Measurements from ENCODE around the gene PTPRCAP. TPM values are rescaled to one million over a fixed set of nuclear protein-coding genes. Genes with fewer than 3 reads are reported as not detected.

Gene PTPRCAP
- polyA plus RNA-seq, 1 donor from 2014 or later: 3.4 TPM

DNA sequence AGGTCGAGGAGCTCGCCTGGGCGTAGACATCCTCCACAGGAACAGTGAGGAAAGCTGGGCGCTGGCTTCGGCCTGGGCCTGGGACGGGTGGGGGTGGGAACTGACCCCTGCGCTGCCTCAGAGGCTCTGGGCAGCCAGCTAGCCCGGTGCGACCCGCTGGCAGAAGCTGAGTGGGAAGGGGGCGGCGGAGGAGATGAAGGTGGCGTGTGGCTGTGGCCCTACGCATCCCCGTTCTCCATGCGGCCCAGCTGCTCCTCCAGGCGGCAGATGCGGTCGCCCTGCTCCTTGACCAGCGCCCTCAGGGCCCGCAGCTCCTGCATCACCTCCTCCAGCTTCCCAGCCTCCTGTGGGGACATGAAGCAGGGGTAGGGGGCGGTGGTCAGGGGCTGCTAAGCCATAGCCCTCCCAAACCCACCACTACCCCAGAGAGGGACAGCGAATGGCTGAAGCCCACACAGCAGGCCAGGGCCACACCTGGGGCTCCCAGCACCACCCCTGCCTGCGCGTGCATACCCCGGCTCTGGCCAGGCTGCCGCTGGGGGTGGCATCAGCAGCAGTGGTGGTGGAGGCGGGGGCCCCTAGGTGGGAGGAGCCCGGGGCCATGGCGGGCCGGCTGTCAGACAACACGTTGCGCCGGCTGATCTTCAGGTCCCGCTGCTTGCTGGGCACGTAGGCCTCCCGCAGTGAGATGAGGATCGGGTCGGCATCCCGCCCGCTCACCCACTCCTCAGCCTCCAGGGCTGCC lies 848 bp upstream of the PTPRCAP start:
- Histone ChIP-seq H3K4me2 (ENCODE audit: low read length) (no peak overlapping the region), H3K79me2 (replicated peaks; ENCODE audit: insufficient read depth, low read length) (no peaks in the 10 kb centered on the region), H3K27me3 (ENCODE audit: insufficient read depth, low read depth, low read length) (no peaks in the 10 kb centered on the region), H2AFZ (ENCODE audit: low read depth, low read length) (no peak overlapping the region), H3K36me3 (ENCODE audit: insufficient read depth, low read length) (no peaks in the 10 kb centered on the region), H3K9me3 (ENCODE audit: low read length) (no peaks in the 10 kb centered on the region), H4K20me1 (ENCODE audit: insufficient read depth) (no peaks in the 10 kb centered on the region), H3K9me2 (ENCODE audit: insufficient read depth, low read length) (no peaks in the 10 kb centered on the region), H3K27ac (ENCODE audit: low read length) (no peak overlapping the region), H3K9ac (ENCODE audit: low read length) (no peak overlapping the region), H3K4me3 (ENCODE audit: low read length) (no peak overlapping the region), H3F3A (ENCODE audit: insufficient read depth, low read length, poor library complexity, severe bottlenecking) (no peaks in the 10 kb centered on the region)
- TF ChIP-seq SMC3 (conservative IDR thresholded peaks at IDR 0.05; ENCODE audit: poor library complexity) (no peak), EZH2 (IDR thresholded peaks at IDR 0.05; ENCODE audit: borderline replicate concordance, insufficient read depth, low read length, poor library complexity, severe bottlenecking) (no peak), RAD21 (conservative IDR thresholded peaks at IDR 0.05) (no peak), POLR2AphosphoS5 (IDR thresholded peaks at IDR 0.05) (no peak), EP300 (conservative IDR thresholded peaks at IDR 0.05; ENCODE audit: poor library complexity, severe bottlenecking) (no peak), TAF1 (IDR thresholded peaks at IDR 0.05; ENCODE audit: low read depth) (no peak), MXI1 (conservative IDR thresholded peaks at IDR 0.05; ENCODE audit: poor library complexity, severe bottlenecking) (no peak)
- TF ChIP-seq, protein P1, sequence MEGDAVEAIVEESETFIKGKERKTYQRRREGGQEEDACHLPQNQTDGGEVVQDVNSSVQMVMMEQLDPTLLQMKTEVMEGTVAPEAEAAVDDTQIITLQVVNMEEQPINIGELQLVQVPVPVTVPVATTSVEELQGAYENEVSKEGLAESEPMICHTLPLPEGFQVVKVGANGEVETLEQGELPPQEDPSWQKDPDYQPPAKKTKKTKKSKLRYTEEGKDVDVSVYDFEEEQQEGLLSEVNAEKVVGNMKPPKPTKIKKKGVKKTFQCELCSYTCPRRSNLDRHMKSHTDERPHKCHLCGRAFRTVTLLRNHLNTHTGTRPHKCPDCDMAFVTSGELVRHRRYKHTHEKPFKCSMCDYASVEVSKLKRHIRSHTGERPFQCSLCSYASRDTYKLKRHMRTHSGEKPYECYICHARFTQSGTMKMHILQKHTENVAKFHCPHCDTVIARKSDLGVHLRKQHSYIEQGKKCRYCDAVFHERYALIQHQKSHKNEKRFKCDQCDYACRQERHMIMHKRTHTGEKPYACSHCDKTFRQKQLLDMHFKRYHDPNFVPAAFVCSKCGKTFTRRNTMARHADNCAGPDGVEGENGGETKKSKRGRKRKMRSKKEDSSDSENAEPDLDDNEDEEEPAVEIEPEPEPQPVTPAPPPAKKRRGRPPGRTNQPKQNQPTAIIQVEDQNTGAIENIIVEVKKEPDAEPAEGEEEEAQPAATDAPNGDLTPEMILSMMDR (IDR thresholded peaks at IDR 0.05; ENCODE audit: poor library complexity, severe bottlenecking): no peak
- TF ChIP-seq, protein P2, sequence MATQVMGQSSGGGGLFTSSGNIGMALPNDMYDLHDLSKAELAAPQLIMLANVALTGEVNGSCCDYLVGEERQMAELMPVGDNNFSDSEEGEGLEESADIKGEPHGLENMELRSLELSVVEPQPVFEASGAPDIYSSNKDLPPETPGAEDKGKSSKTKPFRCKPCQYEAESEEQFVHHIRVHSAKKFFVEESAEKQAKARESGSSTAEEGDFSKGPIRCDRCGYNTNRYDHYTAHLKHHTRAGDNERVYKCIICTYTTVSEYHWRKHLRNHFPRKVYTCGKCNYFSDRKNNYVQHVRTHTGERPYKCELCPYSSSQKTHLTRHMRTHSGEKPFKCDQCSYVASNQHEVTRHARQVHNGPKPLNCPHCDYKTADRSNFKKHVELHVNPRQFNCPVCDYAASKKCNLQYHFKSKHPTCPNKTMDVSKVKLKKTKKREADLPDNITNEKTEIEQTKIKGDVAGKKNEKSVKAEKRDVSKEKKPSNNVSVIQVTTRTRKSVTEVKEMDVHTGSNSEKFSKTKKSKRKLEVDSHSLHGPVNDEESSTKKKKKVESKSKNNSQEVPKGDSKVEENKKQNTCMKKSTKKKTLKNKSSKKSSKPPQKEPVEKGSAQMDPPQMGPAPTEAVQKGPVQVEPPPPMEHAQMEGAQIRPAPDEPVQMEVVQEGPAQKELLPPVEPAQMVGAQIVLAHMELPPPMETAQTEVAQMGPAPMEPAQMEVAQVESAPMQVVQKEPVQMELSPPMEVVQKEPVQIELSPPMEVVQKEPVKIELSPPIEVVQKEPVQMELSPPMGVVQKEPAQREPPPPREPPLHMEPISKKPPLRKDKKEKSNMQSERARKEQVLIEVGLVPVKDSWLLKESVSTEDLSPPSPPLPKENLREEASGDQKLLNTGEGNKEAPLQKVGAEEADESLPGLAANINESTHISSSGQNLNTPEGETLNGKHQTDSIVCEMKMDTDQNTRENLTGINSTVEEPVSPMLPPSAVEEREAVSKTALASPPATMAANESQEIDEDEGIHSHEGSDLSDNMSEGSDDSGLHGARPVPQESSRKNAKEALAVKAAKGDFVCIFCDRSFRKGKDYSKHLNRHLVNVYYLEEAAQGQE (IDR thresholded peaks at IDR 0.05; ENCODE audit: borderline replicate concordance): no peak

DNA sequence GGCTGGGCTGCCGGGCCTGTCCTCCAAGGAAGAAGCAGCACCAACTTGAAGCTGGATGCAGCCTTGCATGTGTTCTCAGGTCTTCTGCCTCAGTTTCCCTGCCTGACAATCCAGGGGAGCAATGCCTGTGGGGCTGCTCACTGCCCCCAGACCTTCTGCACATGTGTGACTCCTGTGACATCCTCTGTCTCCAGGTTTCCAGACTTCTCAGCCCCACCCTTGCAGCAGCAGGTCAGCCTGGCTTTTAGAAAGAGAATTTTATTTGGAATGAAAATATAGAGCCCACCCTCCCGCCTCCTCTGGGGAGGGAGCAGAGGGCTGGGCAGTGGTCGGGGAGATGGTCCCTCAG lies 301 bp upstream of the PTPRCAP start:
- no peak for TF ChIP-seq TAF1 (IDR thresholded peaks at IDR 0.05; ENCODE audit: low read depth)
- no peak for TF ChIP-seq EZH2 (IDR thresholded peaks at IDR 0.05; ENCODE audit: borderline replicate concordance, insufficient read depth, low read length, poor library complexity, severe bottlenecking)
- TF ChIP-seq, protein P1 (IDR thresholded peaks at IDR 0.05; ENCODE audit: poor library complexity, severe bottlenecking): no peak
- TF ChIP-seq, protein P2 (IDR thresholded peaks at IDR 0.05; ENCODE audit: borderline replicate concordance): no peak
- TF ChIP-seq SMC3 (conservative IDR thresholded peaks at IDR 0.05; ENCODE audit: poor library complexity): no peak
- TF ChIP-seq EP300 (conservative IDR thresholded peaks at IDR 0.05; ENCODE audit: poor library complexity, severe bottlenecking): no peak
- TF ChIP-seq POLR2AphosphoS5 (IDR thresholded peaks at IDR 0.05): no peak
- TF ChIP-seq MXI1 (conservative IDR thresholded peaks at IDR 0.05; ENCODE audit: poor library complexity, severe bottlenecking): no peak
- TF ChIP-seq RAD21 (conservative IDR thresholded peaks at IDR 0.05): no peak
- Histone ChIP-seq H3F3A (ENCODE audit: insufficient read depth, low read length, poor library complexity, severe bottlenecking) (no peaks in the 10 kb centered on the region), H3K9me3 (ENCODE audit: low read length) (no peaks in the 10 kb centered on the region), H2AFZ (ENCODE audit: low read depth, low read length) (no peak overlapping the region), H4K20me1 (ENCODE audit: insufficient read depth) (no peaks in the 10 kb centered on the region), H3K9ac (ENCODE audit: low read length) (no peak overlapping the region), H3K9me2 (ENCODE audit: insufficient read depth, low read length) (no peaks in the 10 kb centered on the region), H3K4me3 (ENCODE audit: low read length) (no peak overlapping the region), H3K36me3 (ENCODE audit: insufficient read depth, low read length) (no peaks in the 10 kb centered on the region), H3K4me2 (ENCODE audit: low read length) (no peak overlapping the region), H3K27me3 (ENCODE audit: insufficient read depth, low read depth, low read length) (no peaks in the 10 kb centered on the region), H3K27ac (ENCODE audit: low read length) (no peak overlapping the region), H3K79me2 (replicated peaks; ENCODE audit: insufficient read depth, low read length) (no peaks in the 10 kb centered on the region)

All from neural cell (in vitro differentiated cells).